ENCODE results near the gene PTGIS.
A peak's percentile ranks its signal among the peaks of the same experiment; 100 is the strongest.

Gene PTGIS

DNA sequence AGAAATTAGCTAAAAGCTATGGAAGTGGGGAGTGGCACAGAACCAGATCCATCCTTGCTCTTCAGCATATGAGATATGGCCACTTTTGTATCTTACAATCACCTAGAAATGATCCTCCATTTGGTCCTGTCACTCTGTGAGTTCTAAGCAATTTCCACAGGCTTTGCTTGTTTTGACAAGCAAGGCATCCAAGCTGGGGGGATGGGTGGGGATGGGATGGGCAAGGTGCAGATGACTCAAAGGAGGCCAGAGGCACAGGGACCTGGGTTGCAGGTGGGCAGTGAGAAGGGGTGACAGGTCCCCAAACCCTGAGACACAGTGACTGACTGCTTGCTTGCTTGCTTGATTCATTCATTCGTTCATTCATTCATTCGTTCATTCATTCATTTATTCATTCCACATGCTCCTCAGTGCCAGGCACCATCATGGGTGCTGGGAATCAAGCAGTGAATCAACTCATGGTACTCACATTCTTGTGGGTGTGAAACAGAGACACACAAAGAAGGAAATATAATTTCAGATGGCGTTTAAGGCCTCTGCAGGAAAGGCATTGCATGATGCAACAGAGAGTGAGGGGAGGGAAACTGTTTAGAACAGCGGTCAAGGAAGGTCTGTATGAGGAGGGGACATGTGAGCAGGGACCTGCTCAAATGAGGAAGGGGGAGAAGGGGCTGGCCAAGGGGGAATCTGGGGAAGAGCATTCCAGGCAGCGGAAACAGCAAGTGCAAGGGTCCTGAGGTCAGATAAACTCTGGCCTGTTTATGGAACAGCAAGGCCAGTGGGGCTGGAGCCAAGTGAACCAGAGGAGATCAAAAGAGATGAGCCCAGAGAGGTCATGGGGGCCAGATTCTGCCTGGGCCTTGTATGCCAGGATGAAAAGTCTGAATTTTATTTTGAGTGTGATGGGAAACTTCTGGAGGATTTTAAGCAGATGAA lies 88.9 kb downstream of the PTGIS start:
- Histone ChIP-seq H3K9me3 (no peaks in the 10 kb centered on the region), H3K4me1 (peaks cover 12% of the 10 kb centered on the region), H3K36me3 (no peaks in the 10 kb centered on the region; the same call in 1 of the 2 replicates), H3K4me3 (ENCODE audit: low read depth, low read length) (no peak overlapping the region), H3K27me3 (no peaks in the 10 kb centered on the region)
- DNase-seq: no peak
- TF ChIP-seq, protein P1, sequence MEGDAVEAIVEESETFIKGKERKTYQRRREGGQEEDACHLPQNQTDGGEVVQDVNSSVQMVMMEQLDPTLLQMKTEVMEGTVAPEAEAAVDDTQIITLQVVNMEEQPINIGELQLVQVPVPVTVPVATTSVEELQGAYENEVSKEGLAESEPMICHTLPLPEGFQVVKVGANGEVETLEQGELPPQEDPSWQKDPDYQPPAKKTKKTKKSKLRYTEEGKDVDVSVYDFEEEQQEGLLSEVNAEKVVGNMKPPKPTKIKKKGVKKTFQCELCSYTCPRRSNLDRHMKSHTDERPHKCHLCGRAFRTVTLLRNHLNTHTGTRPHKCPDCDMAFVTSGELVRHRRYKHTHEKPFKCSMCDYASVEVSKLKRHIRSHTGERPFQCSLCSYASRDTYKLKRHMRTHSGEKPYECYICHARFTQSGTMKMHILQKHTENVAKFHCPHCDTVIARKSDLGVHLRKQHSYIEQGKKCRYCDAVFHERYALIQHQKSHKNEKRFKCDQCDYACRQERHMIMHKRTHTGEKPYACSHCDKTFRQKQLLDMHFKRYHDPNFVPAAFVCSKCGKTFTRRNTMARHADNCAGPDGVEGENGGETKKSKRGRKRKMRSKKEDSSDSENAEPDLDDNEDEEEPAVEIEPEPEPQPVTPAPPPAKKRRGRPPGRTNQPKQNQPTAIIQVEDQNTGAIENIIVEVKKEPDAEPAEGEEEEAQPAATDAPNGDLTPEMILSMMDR (IDR thresholded peaks at IDR 0.05; ENCODE audit: low read depth, low read length): no peak

DNA sequence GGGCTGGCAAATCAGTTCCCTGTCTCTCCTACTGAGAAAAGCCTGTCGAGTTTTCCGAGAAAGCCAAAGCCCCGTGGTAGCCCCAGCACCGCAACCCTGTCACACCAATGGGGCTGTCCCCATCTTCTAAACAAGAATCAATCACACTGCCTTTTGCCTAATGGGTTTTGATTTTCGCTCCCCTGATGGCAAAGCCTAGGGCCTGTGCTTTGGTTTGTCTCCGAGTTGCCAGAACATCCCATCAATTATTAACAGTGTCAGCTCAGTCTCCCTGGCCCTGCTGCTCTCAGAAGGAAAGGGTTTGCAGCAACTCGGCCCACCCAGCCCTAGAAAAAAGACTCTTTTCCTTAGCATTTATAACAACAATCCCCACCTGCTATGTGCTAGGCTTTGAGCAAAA lies 89.7 kb downstream of the PTGIS start:
- Histone ChIP-seq H3K4me1 (peaks cover 12% of the 10 kb centered on the region), H3K4me3 (ENCODE audit: low read depth, low read length) (no peak overlapping the region), H3K27me3 (no peaks in the 10 kb centered on the region), H3K9me3 (no peaks in the 10 kb centered on the region), H3K36me3 (no peaks in the 10 kb centered on the region; the same call in 1 of the 2 replicates)
- TF ChIP-seq, protein P1 (IDR thresholded peaks at IDR 0.05; ENCODE audit: low read depth, low read length): no peak
- DNase-seq: no peak

DNA sequence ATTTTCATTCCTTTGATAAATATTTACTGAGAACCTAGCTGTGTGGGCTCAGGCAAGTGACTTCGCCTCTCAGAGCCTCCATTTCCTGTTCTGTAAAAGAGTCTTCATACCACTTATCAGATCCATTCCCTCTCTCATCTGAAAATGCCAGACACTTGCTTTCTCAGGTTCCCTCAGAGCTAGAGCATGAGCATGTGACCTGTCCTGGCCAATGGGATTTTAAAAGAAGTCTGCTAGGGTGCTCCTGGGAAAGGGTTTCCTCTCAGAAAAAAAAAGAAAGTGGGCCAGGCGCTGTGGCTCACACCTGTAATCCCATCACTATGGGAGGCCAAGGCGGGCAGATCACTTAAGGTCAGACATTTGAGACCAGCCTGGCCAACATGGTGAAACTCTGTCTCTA lies 90.7 kb downstream of the PTGIS start:
- TF ChIP-seq, protein P1 (IDR thresholded peaks at IDR 0.05; ENCODE audit: low read depth, low read length): no peak
- no peak overlapping the region for H3K4me3 ChIP-seq (ENCODE audit: low read depth, low read length)
- H3K9me3 ChIP-seq: no peaks in the 10 kb centered on the region
- H3K4me1 ChIP-seq: peaks cover 12% of the 10 kb centered on the region
- no peaks in the 10 kb centered on the region for H3K27me3 ChIP-seq
- no peak for DNase-seq
- H3K36me3 ChIP-seq: no peaks in the 10 kb centered on the region; the same call in 1 of the 2 replicates

DNA sequence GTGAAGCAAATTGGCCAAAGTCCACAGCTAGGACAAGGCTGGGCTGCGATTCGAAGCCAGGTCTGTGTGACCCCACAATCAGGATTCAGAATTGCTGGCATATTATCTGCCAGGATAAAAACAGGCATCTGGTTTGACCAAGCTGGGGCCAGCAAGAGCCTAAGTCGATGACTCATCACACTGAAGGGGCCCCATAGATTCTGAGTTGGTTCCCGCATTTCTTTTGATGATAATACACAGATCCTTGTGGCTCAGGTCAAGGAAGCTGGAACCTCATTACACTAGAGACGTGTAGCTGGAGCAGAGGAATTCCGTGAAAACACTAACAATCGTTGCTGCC lies 92.0 kb downstream of the PTGIS start:
- no peak overlapping the region for H3K4me3 ChIP-seq (ENCODE audit: low read depth, low read length)
- no peaks in the 10 kb centered on the region for H3K9me3 ChIP-seq
- peaks cover 12% of the 10 kb centered on the region for H3K4me1 ChIP-seq
- no peaks in the 10 kb centered on the region for H3K36me3 ChIP-seq
- TF ChIP-seq, protein P1 (IDR thresholded peaks at IDR 0.05; ENCODE audit: low read depth, low read length): no peak
- DNase-seq: peak; percentile 37
- H3K27me3 ChIP-seq: no peaks in the 10 kb centered on the region

DNA sequence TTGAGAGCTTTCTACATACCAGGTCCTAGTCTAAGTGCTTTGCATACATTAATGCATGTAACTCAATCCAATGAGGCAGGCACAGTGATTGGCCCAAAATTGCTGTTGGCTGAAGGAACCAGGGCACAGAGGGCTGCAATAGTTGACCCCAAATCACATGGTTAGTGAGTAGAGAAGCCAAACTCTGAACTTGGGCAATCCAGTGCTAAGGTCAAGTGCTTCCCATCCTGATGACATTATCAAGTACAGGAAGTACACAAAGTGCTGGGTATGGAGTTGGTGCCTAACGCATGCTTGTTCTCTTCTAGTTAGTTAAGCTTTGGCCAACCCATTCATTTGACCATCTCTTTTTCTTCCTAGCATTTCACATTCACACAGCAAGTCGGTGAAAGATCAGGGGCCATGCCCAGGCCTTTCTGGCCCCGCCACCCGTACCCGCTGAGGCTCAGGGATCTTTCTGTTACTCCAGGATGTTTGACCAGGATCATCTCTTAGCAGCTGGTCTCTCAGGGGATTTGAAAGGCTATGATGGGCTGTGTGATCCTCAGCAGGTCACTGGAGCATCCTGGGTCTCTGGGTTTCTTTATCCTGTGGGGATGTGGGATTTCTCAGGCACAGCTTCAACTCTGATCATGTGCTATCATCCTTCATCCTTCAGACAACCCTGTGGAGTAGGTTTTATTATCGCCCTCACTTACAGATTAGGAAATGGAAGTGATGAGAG lies 92.5 kb downstream of the PTGIS start:
- Histone ChIP-seq H3K27me3 (no peaks in the 10 kb centered on the region), H3K36me3 (no peaks in the 10 kb centered on the region), H3K9me3 (no peaks in the 10 kb centered on the region), H3K4me3 (ENCODE audit: low read depth, low read length) (no peak overlapping the region), H3K4me1 (peaks cover 12% of the 10 kb centered on the region)
- TF ChIP-seq, protein P1 (IDR thresholded peaks at IDR 0.05; ENCODE audit: low read depth, low read length): no peak
- no peak for DNase-seq

DNA sequence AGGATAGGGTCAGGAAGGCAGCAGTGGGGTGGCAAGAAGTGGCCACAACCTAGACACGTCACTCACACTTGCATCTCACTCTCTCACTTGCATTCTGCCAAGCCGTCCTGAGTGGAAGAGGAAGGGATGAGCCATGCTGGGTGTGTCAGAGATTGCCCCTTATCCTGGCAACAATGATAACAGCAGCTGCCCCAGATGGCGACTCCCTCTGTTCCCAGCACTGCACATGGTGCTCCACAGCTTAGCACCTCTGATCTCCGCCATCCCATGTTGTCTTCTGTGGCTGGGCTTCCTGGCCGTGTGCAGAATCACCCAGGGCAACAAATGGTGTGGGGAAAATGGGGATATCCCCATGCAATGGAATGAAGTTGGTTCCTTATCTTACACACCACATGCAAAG lies 96.5 kb downstream of the PTGIS start:
- no peak overlapping the region for H3K4me3 ChIP-seq (ENCODE audit: low read depth, low read length)
- no peaks in the 10 kb centered on the region for H3K9me3 ChIP-seq
- H3K4me1 ChIP-seq: peaks cover 10% of the 10 kb centered on the region
- no peaks in the 10 kb centered on the region for H3K36me3 ChIP-seq
- TF ChIP-seq, protein P1 (IDR thresholded peaks at IDR 0.05; ENCODE audit: low read depth, low read length): no peak
- no peaks in the 10 kb centered on the region for H3K27me3 ChIP-seq
- DNase-seq: no peak

All from BE2C (cell line).